Measurements from ENCODE around the gene CPNE2. TPM values are rescaled to one million over a fixed set of nuclear protein-coding genes. Genes with fewer than 3 reads are reported as not detected.

Gene CPNE2
- total and polyA plus RNA-seq, 10 of the 15 experiments (the other 5 are each of a cell fraction or from before 2014, with no cell fraction given), result 3.1 to 22.1 (median 9.9) TPM

DNA sequence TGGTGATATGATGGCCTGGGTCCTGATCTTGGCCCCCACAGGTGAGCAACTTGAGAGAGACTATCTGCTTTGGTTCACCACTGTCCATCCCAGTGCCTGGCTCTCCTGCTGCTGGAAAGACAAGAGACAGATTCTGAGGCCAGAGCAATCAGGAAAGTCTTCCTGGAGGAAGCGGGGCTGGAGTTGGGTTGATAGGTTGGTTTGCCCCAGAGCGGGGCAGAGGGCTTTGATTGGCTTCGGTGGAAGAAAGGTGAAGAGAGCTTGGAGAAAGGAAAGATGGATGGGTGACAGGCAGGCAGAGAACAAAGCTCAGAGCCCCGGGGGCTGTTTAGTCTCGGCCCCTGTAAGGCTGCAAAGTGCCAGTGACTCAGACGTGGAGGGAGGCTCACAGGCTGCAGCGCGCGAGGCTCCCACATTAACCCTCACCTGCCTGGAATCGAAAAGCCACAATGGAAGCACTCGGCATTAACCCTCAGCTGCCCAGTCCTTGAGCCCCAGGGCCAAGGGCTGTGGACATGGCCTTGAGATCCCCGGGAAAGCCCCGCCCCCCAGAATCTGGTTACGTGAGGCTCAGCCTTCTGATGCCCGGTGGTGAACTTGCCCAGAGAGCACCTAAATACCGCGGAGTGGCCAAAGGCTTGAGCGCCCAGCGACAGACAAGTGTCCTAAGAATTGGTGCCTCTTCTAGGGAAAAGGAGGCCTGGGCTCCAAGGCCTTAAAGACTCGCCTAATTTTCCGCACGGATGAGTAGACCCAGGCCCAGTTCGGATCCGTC, 996 bp upstream of the CPNE2 start:
- no peak overlapping the region; the same call in 1 of the 2 replicates for H2AFZ ChIP-seq (ENCODE audit: control insufficient read depth, low read depth, low read length)
- TF ChIP-seq TAF1 (IDR thresholded peaks at IDR 0.05; ENCODE audit: borderline replicate concordance, low read depth, low read length), result no peak
- TF ChIP-seq ZNF207 (IDR thresholded peaks at IDR 0.05; ENCODE audit: borderline replicate concordance), result no peak
- no peak for TF ChIP-seq EGR1 (IDR thresholded peaks at IDR 0.05; ENCODE audit: borderline replicate concordance in 1 of 2, low read depth in 2 of 2, low read length in 2 of 2)
- TF ChIP-seq TCF3 (IDR thresholded peaks at IDR 0.05; ENCODE audit: borderline replicate concordance, insufficient read depth, low read depth, low read length), result no peak
- no peak for TF ChIP-seq ZNF24 (IDR thresholded peaks at IDR 0.05)
- no peak for TF ChIP-seq RUNX3 (IDR thresholded peaks at IDR 0.05; ENCODE audit: low read length)
- TF ChIP-seq MXI1 (IDR thresholded peaks at IDR 0.05; ENCODE audit: low read depth, low read length), result no peak
- ChIA-PET SMC1A (ENCODE audit: uncharacterized antibody, unreplicated experiment) (interaction anchor here (0.6 kb wide), 1 partner anchor 71 kb away, joined by 3 read pairs; no protein-coding TSS in a partner anchor), RAD21 (ENCODE audit: unreplicated experiment) (interaction anchor here (1.3 to 2.8 kb wide), 8 partner anchors 10 to 325 kb away, joined by 4 to 15 read pairs (median 7); no protein-coding TSS in a partner anchor), POLR2A (interaction anchor here (1.1 to 1.5 kb wide), 2 partner anchors 75 to 128 kb away, joined by 3 read pairs; no protein-coding TSS in a partner anchor), CTCF (interaction anchor here (1.1 to 5.5 kb wide), 11 partner anchors 10 to 193 kb away, joined by 3 to 30 read pairs (median 6); partner anchors contain the start of gene PLLP)
- no peak overlapping the region for H3K9ac ChIP-seq (ENCODE audit: control insufficient read depth, insufficient read depth, low read length)
- H3K4me1 ChIP-seq (ENCODE audit: control insufficient read depth, insufficient read depth, low read length), result no peaks in the 10 kb centered on the region; the same call in none of the 2 replicates
- no peaks in the 10 kb centered on the region for H4K20me1 ChIP-seq (ENCODE audit: control insufficient read depth, insufficient read depth)
- FAIRE-seq, result no peak
- 61% methylated on average over 24 of the region's 24 CpGs for WGBS (ENCODE audit: insufficient coverage, insufficient replicate concordance, low lambda C conversion rate, missing lambda C conversion rate)
- DNase-seq (ENCODE audit: low read depth, low spot score), result no peak
- peak overlapping the region; percentile 77 for H3K4me2 ChIP-seq (ENCODE audit: control insufficient read depth, insufficient read depth)
- intact Hi-C loops (cut with micrococcal nuclease; ENCODE audit: unreplicated experiment) (no loop called here), in situ Hi-C loops (cut with MboI) (no loop called here)
- H3K9me3 ChIP-seq (replicated peaks; ENCODE audit: control insufficient read depth, insufficient read depth, low read length), result no peaks in the 10 kb centered on the region
- H3K4me3 ChIP-seq, result peak overlapping the region; percentile 66; the same call in 1 of the 2 replicates
- H3K27ac ChIP-seq (ENCODE audit: control insufficient read depth, insufficient read depth), result no peak overlapping the region
- no TSS peak for BruUV-seq (replicated peaks)
- no peak for ATAC-seq
- H3K36me3 ChIP-seq (ENCODE audit: control insufficient read depth in 2 of 2, insufficient read depth in 2 of 2, low read length in 1 of 2), result no peaks in the 10 kb centered on the region
- H3K79me2 ChIP-seq (ENCODE audit: control insufficient read depth, insufficient read depth, low read length), result no peaks in the 10 kb centered on the region
- peaks cover 0 to 11% of the 10 kb centered on the region in 2 experiments; a peak in 2 of 4 replicates for H3K27me3 ChIP-seq (replicated peaks in 1 of 2; ENCODE audit: control insufficient read depth in 2 of 2, insufficient read depth in 2 of 2, low read length in 1 of 2)
